PFSK-1 (cell line): Measurements from ENCODE around the gene PBX2.

ENCODE experiments used
- FOXP2 ChIP-seq: optimal IDR thresholded peaks from 2 replicates; pipeline ENCODE3; 2011; ENCODE audit warnings: borderline replicate concordance, control low read depth, inconsistent platforms; ENCODE audit not compliant: insufficient read depth; ENCODE audit errors: extremely low read length, extremely low read depth
- SIN3A ChIP-seq: IDR thresholded peaks from 2 replicates; pipeline ENCODE4 v1.6.1; 2012; ENCODE audit warnings: mild to moderate bottlenecking, low read length, moderate library complexity, borderline replicate concordance; ENCODE audit not compliant: insufficient read depth
- TF ChIP-seq, protein P1 (sequence below), 2 experiments: IDR thresholded peaks; 2 replicates each; pipeline versions ENCODE4 v1.6.1 to v1.8.0; 2011 to 2012; ENCODE audit warnings: low read depth in 2 of 2, low read length in 2 of 2, control low read depth in 1 of 2, inconsistent platforms in 1 of 2, mild to moderate bottlenecking in 1 of 2, moderate library complexity in 1 of 2; ENCODE audit not compliant: insufficient read depth in 1 of 2

DNA sequence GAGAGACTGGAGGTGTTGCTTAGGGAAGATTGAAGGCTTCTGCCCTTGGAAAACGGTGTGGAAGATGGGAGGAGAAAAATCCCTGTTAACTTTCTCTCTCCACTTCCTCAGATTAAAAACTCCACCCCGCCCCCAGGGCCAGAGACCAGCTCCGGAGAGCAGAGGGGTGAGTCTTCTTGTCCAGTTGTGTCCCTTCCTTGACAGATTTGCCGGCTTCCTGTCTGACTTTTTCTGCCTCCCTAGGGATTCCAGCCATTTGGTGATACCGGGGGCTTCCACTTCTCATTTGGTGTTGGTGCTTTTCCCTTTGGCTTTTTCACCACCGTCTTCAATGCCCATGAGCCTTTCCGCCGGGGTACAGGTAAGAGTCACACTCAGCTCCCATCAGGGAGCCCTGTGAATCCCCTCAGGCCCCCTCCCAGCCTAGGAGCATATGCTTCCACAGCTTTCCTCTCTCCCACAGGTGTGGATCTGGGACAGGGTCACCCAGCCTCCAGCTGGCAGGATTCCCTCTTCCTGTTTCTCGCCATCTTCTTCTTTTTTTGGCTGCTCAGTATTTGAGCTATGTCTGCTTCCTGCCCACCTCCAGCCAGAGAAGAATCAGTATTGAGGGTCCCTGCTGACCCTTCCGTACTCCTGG, 10.1 kb downstream of the PBX2 start:
- TF ChIP-seq SIN3A: no peak
- TF ChIP-seq, protein P1, sequence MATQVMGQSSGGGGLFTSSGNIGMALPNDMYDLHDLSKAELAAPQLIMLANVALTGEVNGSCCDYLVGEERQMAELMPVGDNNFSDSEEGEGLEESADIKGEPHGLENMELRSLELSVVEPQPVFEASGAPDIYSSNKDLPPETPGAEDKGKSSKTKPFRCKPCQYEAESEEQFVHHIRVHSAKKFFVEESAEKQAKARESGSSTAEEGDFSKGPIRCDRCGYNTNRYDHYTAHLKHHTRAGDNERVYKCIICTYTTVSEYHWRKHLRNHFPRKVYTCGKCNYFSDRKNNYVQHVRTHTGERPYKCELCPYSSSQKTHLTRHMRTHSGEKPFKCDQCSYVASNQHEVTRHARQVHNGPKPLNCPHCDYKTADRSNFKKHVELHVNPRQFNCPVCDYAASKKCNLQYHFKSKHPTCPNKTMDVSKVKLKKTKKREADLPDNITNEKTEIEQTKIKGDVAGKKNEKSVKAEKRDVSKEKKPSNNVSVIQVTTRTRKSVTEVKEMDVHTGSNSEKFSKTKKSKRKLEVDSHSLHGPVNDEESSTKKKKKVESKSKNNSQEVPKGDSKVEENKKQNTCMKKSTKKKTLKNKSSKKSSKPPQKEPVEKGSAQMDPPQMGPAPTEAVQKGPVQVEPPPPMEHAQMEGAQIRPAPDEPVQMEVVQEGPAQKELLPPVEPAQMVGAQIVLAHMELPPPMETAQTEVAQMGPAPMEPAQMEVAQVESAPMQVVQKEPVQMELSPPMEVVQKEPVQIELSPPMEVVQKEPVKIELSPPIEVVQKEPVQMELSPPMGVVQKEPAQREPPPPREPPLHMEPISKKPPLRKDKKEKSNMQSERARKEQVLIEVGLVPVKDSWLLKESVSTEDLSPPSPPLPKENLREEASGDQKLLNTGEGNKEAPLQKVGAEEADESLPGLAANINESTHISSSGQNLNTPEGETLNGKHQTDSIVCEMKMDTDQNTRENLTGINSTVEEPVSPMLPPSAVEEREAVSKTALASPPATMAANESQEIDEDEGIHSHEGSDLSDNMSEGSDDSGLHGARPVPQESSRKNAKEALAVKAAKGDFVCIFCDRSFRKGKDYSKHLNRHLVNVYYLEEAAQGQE (IDR thresholded peaks at IDR 0.05; ENCODE audit: insufficient read depth in 1 of 2, low read depth in 2 of 2, low read length in 2 of 2): no peak
- TF ChIP-seq FOXP2: no peak
